Left lung (tissue), 10 donors: ENCODE data around the gene LGALS3. TPM values are rescaled to one million over a fixed set of nuclear protein-coding genes. Genes with fewer than 3 reads are reported as not detected.

Source experiments
- ATAC-seq: fragments of 200-7000 bp; cut with Tn5 transposase; one replicate; pipeline ENCODE4 v1.9.1; 2020; ENCODE audit warnings: moderate library complexity
- DNase-seq, 4 donors: peaks; one replicate each; pipeline ENCODE4 v3.0.0-alpha.2; 2013 to 2020
- H3K27ac ChIP-seq, 2 donors: fragments of 200-600 bp; sonication (generic) in 1 of 2; one replicate each; pipeline versions ENCODE4 v1.5.0 to v1.8.0; 2020 to 2021
- H3K27me3 ChIP-seq, 2 donors: fragments of 200-600 bp; sonication (generic) in 1 of 2; one replicate each; pipeline versions ENCODE4 v1.5.0 to v1.8.0; 2020 to 2021
- H3K36me3 ChIP-seq, 2 donors: fragments of 200-600 bp; sonication (generic) in 1 of 2; one replicate each; pipeline versions ENCODE4 v1.5.0 to v1.8.0; 2020 to 2021
- H3K4me1 ChIP-seq, 2 donors: fragments of 200-600 bp; one replicate each; pipeline ENCODE4 v1.8.0; 2021
- H3K4me3 ChIP-seq, 2 donors: fragments of 200-600 bp; sonication (generic) in 1 of 2; one replicate each; pipeline versions ENCODE4 v1.5.0 to v1.8.0; 2020 to 2021; ENCODE audit warnings: mild to moderate bottlenecking in 1 of 2
- H3K9me3 ChIP-seq, 2 donors: fragments of 200-600 bp; sonication (generic) in 1 of 2; one replicate each; pipeline versions ENCODE4 v1.5.0 to v1.8.0; 2020 to 2021
- CTCF ChIP-seq, 2 donors: fragments of 200-600 bp; sonication (generic) in 1 of 2; IDR thresholded peaks; one replicate each; pipeline versions ENCODE4 v1.5.0 to v1.8.0; 2021; ENCODE audit warnings: antibody characterized with exemption in 2 of 2
- intact Hi-C, 2 donors: fragments of 100-400 bp; cut with DNase I; formaldehyde crosslinking; loops; one replicate each; pipeline versions ENCODE4 v1.11.2 to v1.14.2; 2022
- polyA plus RNA-seq, 6 donors: library from polyadenylated mRNA; unstranded; fragments of 120-200 nt; gene quantifications; one replicate each; pipeline ENCODE4 v1.2.1, GENCODE V29; 2013; ENCODE audit not compliant: insufficient read length in 6 of 6
- total RNA-seq, 2 donors: library from RNA; stranded (reverse); fragmentation: NEBNext Ultra II Directional; extraction: Animal tissue kit (Norgen Biotek cat#: 25700); gene quantifications; one replicate each; pipeline ENCODE4 v1.2.1, GENCODE V29; 2021
- donor health status: DM: no; HTN: yes; CAD: no.
- donor health status: DM: no; HTN: no; CAD: no.

LGALS3 gene
- total and polyA plus RNA-seq, 8 donors = 41.2 to 369 (median 51.9) TPM

GRCh38 chr14:55136885-55137786, 8.1 kb downstream of the LGALS3 start:
- Histone ChIP-seq H3K27me3 (no peaks in the 10 kb centered on the region), H3K36me3 (peaks cover 0 to 77% of the 10 kb centered on the region in 2 donors), H3K9me3 (no peaks in the 10 kb centered on the region), H3K4me3 (no peak overlapping the region), H3K27ac (peak overlapping the region; percentile 9 to 60), H3K4me1 (peaks cover 13 to 83% of the 10 kb centered on the region in 2 donors)
- intact Hi-C loops = no loop called here
- ATAC-seq (peak; percentile 65), DNase-seq (peak in 3 of 4 donors; percentile 64 to 87 (median 66))
- no peak for TF ChIP-seq CTCF (IDR thresholded peaks at IDR 0.05)

DNA sequence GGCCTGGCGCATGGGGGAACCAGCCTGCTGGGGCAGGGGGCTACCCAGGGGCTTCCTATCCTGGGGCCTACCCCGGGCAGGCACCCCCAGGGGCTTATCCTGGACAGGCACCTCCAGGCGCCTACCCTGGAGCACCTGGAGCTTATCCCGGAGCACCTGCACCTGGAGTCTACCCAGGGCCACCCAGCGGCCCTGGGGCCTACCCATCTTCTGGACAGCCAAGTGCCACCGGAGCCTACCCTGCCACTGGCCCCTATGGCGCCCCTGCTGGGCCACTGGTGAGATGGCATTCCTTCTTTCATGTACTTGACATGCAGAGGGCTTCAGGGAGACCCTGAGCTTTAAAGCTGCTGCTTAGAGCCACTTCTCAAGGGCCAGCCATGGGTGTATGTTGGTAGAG, 9.0 kb downstream of the LGALS3 start:
- ATAC-seq (peak; percentile 18), DNase-seq (no peak)
- Histone ChIP-seq H3K4me1 (peaks cover 9 to 73% of the 10 kb centered on the region in 2 donors), H3K4me3 (no peak overlapping the region), H3K36me3 (peaks cover 0 to 82% of the 10 kb centered on the region in 2 donors), H3K9me3 (no peaks in the 10 kb centered on the region), H3K27ac (no peak overlapping the region), H3K27me3 (no peaks in the 10 kb centered on the region)
- no peak for TF ChIP-seq CTCF (IDR thresholded peaks at IDR 0.05)
- intact Hi-C loops = no loop called here

GRCh38 chr14:55139141-55139540, 10.1 kb downstream of the LGALS3 start:
- intact Hi-C loops = no loop called here
- Histone ChIP-seq H3K9me3 (no peaks in the 10 kb centered on the region), H3K4me3 (no peak overlapping the region), H3K36me3 (peaks cover 4 to 88% of the 10 kb centered on the region in 2 donors), H3K27me3 (no peaks in the 10 kb centered on the region), H3K4me1 (peaks cover 9 to 63% of the 10 kb centered on the region in 2 donors), H3K27ac (peak overlapping the region in 1 of 2 donors; percentile 39)
- DNase-seq = no peak
- no peak for ATAC-seq
- no peak for TF ChIP-seq CTCF (IDR thresholded peaks at IDR 0.05)

DNA sequence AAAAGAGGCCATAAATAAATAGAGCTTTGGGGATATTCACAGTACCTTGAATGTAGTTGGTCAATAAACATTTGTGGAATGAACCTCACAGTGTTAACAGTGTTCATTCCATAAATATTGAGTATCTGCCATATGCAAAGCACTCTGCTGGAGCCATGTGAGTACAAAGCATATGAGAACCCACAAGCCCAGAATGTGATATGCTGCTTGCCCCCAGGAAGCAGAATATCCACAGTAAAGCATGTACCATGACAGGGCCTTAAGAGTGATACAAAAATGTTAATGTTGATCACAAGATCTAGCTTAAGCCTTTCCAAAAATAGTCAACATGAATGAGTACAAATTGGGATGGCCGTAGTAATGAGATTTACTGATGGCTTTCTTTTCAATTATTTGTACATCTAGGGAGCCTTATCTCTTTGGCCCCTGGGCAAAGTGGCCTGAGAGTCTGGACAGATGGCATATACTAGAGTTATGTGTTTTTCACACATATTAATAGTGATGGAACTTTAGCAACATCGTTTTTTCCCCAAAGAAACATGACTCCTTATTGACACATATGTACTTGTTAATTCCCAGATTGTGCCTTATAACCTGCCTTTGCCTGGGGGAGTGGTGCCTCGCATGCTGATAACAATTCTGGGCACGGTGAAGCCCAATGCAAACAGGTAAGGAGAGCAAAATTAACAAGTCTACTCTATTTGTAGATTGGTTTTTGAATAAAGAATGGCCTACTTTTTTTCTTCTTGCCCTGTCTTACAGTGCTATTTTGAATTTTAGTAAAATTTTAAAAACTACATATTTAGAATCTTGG, 10.9 kb downstream of the LGALS3 start:
- no peak for DNase-seq
- ATAC-seq = no peak
- intact Hi-C loops = loop anchor here in 1 of 2 donors (10.0 kb wide), 1 partner anchor 45 kb away; no protein-coding TSS in a partner anchor
- H3K9me3 ChIP-seq = no peaks in the 10 kb centered on the region
- peaks cover 4 to 88% of the 10 kb centered on the region in 2 donors for H3K36me3 ChIP-seq
- H3K27ac ChIP-seq = peak overlapping the region in 1 of 2 donors; percentile 39
- H3K4me1 ChIP-seq = peaks cover 9 to 55% of the 10 kb centered on the region in 2 donors
- no peak for TF ChIP-seq CTCF (IDR thresholded peaks at IDR 0.05)
- H3K4me3 ChIP-seq = no peak overlapping the region
- H3K27me3 ChIP-seq = no peaks in the 10 kb centered on the region
